Nasal cavity respiratory epithelium epithelial cell of viscerocranial mucosa (primary cell): ENCODE data around the gene HNRNPH1. TPM values are rescaled to one million over a fixed set of nuclear protein-coding genes. Genes with fewer than 3 reads are reported as not detected.

Experiments
- total RNA-seq: library from RNA; depleted of rRNA; stranded (reverse); fragments of >200 nt; gene quantifications from 2 replicates; pipeline ENCODE4 v1.2.3, GENCODE V29; 2014

Gene HNRNPH1, protein sequence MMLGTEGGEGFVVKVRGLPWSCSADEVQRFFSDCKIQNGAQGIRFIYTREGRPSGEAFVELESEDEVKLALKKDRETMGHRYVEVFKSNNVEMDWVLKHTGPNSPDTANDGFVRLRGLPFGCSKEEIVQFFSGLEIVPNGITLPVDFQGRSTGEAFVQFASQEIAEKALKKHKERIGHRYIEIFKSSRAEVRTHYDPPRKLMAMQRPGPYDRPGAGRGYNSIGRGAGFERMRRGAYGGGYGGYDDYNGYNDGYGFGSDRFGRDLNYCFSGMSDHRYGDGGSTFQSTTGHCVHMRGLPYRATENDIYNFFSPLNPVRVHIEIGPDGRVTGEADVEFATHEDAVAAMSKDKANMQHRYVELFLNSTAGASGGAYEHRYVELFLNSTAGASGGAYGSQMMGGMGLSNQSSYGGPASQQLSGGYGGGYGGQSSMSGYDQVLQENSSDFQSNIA
- 527 and 722 TPM in 2 replicates for total RNA-seq

DNA sequence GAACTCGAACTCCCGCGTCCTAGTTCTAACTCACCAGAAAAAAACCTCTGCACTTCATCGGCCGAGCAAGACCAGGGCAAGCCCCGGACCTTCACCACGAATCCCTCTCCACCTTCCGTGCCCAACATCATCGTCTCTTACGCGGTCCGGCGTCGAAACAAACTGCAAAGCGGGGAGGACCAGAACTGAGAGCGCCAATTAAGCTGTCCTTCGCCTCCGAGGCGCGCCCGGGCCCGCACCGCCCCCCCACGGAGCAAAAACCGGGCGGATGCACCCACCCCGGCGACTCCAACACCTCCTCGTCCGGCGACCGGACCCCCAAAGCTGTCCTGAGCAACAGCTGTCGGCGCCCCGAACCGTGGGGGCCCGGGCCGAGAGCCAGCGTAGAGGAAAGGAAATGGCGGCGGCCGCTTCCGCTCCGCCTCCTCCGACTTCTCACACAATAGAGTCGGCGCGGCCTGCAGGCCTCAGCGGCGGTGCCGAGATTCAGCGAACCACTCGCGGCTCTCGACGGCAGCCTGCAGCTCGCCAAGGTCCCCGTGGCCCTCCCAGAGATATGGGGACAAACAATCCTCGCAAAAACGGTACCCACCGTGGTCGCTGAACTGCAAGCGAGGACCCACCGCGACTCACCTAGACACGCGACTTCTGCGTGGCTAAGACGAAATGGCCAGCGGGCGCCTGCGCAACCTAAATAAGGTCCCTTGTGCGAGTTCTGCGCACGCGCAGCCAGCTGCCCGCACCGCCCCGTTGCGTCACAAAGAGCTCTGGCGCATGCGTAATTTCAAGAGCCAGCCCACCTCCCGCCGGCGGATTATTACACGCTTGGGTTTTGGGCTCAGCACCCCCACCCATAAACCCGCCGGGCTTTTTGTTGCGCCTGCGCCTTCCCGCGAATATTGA, at the start of gene HNRNPH1:
Gene HNRNPH1, minus strand, starts transcription at position 669 of the 903 bp plus-strand sequence. Its CDS starts 538 bp downstream, at position 131.

Other genes with a start within 250 kb of the HNRNPH1 start
- gene RUFY1, start 73.1 kb downstream of the HNRNPH1 start, total RNA-seq: 26.0 and 66.2 TPM in 2 replicates
- gene CBY3, start 57.4 kb upstream of the HNRNPH1 start, total RNA-seq: 0.34 TPM in 1 of 2 replicates, not detected in the other
- gene CANX, start 75.3 kb upstream of the HNRNPH1 start, total RNA-seq: 899 and 1,499 TPM in 2 replicates
- gene MAML1, start 109.2 kb upstream of the HNRNPH1 start, total RNA-seq: 7.2 and 13.8 TPM in 2 replicates
- gene LTC4S, start 170.3 kb upstream of the HNRNPH1 start, total RNA-seq: 0.34 TPM in 1 of 2 replicates, not detected in the other
- 95.3 and 270 TPM in 2 replicates for gene MGAT4B, start 183.2 kb upstream of the HNRNPH1 start, total RNA-seq
- gene SQSTM1, start 197.2 kb upstream of the HNRNPH1 start, total RNA-seq: 655 and 811 TPM in 2 replicates
- 10.3 and 12.8 TPM in 2 replicates for gene MRNIP, start 235.1 kb upstream of the HNRNPH1 start, total RNA-seq